GM12872 (cell line): ENCODE results near the gene CTNNB1.

Source experiments
- TF ChIP-seq, protein P1 (sequence below): IDR thresholded peaks from 3 replicates; pipeline ENCODE4 v1.5.1; 2011; ENCODE audit warnings: low read depth, mild to moderate bottlenecking, low read length, moderate library complexity; ENCODE audit not compliant: insufficient read depth

The CTNNB1 gene

DNA sequence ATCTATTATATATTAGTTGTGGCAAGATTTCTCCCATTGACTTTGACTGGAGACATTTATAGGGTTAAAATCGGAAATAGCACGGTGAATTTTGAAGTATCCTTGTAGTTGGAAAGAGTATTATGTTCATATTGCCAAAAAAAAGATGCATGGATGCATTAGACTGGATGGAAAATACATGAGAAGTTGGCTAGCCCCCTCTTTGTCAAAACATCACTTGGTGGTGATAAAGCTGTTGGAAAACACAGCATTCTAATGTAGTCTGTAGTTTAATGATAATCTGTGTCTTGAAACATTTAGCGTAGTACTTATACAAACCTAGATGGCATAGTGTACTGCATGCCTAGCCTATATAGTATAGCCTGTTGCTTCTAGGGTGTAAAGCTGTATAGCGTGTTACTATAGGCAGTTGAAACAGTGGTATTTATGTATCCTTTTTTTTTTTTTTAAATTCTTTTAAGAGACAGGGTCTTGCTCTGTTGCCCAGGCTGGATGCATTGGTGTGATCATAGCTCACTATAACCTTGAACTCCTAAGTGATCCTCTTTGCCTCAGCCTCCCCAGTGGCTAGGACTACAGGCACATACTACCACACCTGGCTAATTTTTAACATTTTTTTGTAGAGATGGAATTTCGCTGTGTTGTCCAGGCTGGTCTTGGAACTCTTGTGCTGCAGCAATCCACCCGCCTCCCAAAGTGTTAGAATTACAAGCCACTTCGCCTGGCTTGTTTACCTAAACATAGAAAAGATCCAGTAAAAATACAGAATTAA is 21.8 kb downstream of the CTNNB1 start:
- TF ChIP-seq, protein P1, sequence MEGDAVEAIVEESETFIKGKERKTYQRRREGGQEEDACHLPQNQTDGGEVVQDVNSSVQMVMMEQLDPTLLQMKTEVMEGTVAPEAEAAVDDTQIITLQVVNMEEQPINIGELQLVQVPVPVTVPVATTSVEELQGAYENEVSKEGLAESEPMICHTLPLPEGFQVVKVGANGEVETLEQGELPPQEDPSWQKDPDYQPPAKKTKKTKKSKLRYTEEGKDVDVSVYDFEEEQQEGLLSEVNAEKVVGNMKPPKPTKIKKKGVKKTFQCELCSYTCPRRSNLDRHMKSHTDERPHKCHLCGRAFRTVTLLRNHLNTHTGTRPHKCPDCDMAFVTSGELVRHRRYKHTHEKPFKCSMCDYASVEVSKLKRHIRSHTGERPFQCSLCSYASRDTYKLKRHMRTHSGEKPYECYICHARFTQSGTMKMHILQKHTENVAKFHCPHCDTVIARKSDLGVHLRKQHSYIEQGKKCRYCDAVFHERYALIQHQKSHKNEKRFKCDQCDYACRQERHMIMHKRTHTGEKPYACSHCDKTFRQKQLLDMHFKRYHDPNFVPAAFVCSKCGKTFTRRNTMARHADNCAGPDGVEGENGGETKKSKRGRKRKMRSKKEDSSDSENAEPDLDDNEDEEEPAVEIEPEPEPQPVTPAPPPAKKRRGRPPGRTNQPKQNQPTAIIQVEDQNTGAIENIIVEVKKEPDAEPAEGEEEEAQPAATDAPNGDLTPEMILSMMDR = no peak

DNA sequence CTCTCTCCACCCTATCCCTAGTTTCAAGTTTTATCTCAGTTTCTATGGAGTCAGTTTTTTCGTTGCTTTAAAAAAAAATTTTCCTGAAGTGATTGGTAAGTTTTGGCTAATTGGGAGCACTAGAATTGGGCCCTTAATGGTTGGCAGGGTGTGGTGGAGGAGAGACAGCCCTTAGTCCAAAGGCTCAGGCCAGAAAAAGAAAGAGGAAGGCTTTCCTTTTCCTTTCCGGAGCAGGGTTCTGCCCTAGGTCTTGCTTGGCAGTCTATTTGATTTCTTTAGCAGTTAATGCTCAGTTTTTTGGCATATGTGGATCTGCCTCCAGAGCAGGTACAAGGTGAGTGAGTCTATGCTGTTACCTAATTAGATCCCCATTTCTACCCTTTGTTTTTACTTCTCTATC is 22.7 kb downstream of the CTNNB1 start:
- TF ChIP-seq, protein P1 = no peak

DNA sequence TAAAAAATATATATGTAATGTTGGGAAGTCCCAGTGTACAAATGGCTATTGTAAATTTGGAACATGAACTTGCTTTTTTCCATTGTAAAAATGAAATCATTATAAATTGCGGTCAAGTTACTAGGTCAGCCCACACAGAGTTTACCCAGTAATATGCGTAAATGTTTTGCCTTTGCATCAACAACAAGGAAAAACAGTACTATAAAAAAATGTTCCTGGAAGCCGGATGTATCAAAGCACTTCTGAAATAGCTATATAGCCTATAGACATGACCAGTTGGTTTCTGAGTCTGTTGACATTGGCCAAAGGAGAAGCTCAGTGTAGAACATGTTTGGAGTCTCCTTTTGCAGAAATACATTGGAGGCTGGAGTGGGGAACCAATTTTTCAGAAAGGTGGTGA is 23.2 kb downstream of the CTNNB1 start:
- TF ChIP-seq, protein P1 = no peak

DNA sequence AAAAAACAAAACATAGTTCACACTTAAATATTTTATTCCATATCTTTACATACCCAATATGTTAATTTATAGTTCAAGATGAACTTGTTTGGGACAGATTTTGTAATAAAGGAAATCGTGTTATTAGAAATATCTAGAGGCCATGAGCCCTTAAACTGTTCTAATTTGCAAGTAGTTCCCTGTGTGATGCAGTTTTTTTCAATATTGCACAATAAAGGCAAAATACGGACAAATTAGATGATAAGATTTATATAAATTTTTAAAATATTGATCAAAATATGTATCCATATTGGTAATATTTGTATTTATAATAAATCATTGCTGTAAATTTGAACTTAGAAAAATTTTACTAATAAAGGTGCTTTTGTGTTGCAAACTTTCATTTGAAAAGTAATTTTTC is 23.8 kb downstream of the CTNNB1 start:
- TF ChIP-seq, protein P1 = no peak

DNA sequence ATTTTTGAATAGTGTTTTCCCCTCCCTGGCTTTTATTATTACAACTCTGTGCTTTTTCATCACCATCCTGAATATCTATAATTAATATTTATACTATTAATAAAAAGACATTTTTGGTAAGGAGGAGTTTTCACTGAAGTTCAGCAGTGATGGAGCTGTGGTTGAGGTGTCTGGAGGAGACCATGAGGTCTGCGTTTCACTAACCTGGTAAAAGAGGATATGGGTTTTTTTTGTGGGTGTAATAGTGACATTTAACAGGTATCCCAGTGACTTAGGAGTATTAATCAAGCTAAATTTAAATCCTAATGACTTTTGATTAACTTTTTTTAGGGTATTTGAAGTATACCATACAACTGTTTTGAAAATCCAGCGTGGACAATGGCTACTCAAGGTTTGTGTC is 24.4 kb downstream of the CTNNB1 start:
- TF ChIP-seq, protein P1 = no peak

DNA sequence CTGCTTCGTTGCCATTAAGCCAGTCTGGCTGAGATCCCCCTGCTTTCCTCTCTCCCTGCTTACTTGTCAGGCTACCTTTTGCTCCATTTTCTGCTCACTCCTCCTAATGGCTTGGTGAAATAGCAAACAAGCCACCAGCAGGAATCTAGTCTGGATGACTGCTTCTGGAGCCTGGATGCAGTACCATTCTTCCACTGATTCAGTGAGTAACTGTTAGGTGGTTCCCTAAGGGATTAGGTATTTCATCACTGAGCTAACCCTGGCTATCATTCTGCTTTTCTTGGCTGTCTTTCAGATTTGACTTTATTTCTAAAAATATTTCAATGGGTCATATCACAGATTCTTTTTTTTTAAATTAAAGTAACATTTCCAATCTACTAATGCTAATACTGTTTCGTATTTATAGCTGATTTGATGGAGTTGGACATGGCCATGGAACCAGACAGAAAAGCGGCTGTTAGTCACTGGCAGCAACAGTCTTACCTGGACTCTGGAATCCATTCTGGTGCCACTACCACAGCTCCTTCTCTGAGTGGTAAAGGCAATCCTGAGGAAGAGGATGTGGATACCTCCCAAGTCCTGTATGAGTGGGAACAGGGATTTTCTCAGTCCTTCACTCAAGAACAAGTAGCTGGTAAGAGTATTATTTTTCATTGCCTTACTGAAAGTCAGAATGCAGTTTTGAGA is 25.0 kb downstream of the CTNNB1 start:
- TF ChIP-seq, protein P1 = no peak

DNA sequence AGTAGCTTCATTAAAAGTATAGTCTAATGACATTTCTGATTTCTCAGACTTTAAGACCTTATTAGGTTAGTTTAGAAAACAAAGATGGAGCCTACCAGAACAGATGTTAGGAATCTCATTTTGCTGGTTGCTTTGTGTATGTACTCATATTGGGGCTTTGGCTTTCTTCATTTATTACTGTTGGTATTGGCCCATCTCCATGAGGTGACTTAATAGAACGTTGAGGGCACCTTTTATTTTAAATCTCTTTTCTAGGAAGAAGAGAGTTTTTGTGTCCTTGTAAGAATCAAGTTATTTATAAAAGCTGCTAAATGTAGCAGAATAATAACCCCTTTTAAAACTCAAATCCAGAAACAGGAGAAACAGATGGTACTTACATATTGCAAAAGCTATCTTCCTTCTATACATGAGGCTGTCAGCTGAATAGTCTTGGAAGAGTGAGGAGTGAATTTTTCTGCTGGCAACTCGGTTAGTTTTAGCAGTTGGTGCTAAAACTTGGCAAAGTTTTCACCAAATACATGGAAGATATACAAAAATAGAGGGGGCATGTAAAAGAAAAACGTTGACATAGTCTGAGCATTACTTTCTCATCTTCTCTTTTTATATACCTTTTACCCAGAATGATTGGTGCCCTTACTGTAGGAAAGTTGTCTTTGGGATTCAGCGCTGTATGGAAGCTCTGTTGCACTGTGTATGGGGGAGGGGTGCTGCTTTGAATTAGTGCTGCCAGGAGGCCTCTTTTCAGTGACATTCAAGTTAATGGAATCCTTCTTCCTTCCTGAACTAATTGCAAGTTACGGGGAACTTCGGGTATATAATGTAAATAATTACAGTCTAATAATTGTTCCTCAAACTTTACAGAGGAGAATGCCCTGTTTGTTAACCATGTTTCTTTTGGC is 35.8 kb downstream of the CTNNB1 start:
- TF ChIP-seq, protein P1 = no peak
